SIG-M5 treated with dmso at 0.1 percent for 504 hours (cell line): Measurements from ENCODE around the gene RPP21.

Experiments
- DNase-seq: peaks from one replicate; lab custom pipeline; 2025; ENCODE audit not compliant: unreplicated experiment; lab: John Stamatoyannopoulos, UW

RPP21 gene

DNA sequence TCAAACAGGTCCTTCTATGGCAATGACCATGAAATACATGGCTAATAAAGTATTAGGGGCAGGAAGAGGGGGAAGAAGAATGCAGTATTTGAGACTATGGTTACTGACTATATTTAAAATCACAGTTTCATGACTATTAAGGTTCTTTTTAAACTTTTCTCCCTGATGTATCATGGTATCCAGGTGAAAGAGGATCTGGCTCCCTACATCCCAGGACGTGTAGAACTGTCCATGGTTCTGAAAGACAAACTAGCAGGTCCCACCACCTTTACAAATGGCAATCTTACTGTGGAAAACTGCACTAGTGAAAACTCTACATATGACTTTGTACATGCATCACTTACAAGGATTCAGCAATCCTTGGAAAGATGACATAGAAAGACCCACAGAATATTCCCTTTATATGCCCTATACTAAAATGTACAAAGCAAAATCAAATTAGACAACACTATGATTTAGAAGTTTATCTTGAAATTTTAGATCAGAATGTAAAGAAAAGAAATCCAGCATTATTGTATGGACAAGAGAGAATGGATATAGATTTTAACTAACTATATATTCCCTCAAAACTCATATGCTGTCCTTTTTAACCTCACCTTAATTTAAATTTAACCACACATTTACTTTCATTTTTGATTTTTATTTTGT lies 33.5 kb downstream of the RPP21 start:
- no peak for DNase-seq

DNA sequence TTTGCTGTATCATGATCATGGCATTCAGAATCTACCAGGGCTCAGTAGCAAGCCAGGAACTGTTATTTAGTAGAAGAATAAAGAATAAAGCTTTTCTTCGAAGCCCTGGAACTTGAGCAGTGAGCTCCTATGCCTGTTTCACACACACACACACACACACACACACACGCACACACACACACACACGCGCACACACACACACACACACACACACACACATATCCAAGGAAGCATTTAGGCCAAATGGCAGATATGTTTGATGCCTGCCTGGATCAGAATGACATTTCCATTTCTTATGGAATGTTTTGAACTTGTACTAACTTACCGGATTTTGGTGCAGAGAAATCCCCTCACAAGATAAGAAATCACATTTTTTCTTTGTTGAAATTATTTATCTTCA lies 35.5 kb downstream of the RPP21 start:
- no peak for DNase-seq

DNA sequence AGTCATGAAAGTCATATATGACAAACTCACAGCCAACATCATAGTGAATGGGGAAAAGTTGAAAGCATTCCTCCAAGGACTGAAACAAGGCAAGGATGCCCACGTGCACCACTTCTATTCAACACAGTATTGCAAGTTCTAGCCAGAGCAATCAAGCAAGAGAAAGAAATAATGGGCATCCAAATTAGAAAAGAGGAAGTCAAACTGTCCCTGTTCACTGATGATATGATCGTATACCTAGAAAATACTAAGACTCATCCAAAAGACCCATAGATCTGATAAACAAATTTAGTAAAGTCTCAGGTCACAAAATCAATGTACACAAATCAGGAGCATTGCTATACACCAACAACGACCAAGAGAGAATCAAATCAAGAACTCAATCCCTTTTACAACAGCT lies 41.2 kb downstream of the RPP21 start:
- DNase-seq, result no peak

DNA sequence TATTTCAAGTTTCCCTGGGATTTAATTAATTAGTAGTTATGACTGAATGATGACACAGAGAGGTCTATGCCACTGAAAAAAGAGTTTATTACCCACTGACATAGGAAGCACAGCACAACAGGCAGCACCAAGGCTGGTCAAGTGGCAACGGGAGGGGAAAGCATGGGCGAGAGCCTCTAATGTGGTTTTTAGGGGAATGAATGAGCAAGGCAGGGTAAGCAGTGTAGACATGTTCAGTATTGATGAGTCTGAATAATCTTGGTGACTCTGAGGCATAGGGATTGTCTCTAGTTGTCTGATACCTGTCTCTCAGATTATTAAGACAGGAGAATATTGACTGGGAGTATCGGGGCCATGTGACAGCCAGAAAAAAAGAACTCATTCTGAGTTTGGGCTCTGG lies 46.3 kb downstream of the RPP21 start:
- DNase-seq, result no peak

DNA sequence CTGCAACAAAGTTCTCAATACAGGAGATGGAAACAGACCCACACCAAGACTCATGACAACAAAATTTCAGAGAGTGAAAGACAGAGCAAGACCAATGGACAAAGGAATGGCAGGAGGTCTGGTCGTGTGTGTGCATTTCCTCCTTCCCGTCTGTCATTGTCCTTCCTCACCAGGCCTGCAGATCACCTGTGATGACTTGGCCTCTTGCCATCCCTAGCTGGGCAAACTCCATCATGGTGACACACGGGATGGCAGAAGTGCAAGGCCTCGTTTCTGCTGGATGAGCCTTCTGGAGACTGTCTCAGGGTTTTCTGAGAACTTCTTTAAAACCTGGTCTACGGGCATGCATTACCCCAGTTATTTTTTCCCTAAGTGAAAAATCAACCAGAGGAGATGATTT lies 49.2 kb downstream of the RPP21 start:
- no peak for DNase-seq
